GM23338 (cell line): ENCODE measurements around the gene RIPK1. TPM values are rescaled to one million over a fixed set of nuclear protein-coding genes. Genes with fewer than 3 reads are reported as not detected.
A peak's percentile ranks its signal among the peaks of the same experiment; 100 is the strongest.

Experiments
- ATAC-seq: fragments of 200-7000 bp; cut with Tn5 transposase; 3 replicates; pipeline ENCODE4 v1.9.1; 2020
- DNase-seq: peaks from one replicate; pipeline ENCODE4 v3.0.0-alpha.2; 2015; ENCODE audit warnings: low spot score
- H2AFZ ChIP-seq: fragments of 200-600 bp; sonication (generic); 2 replicates; pipeline ENCODE4 v1.8.0; 2016; ENCODE audit warnings: antibody characterized with exemption, mild to moderate bottlenecking, moderate library complexity
- H3F3A ChIP-seq: fragments of 200-600 bp; sonication (generic); replicated peaks from 2 replicates; pipeline ENCODE4 v1.8.0; 2017; ENCODE audit warnings: antibody characterized with exemption, mixed run types, low read depth
- H3K27ac ChIP-seq: fragments of 200-600 bp; sonication (generic); 2 replicates; pipeline ENCODE4 v1.6.1; 2016; ENCODE audit warnings: low read depth
- H3K27me3 ChIP-seq: fragments of 200-600 bp; sonication (generic); 2 replicates; pipeline ENCODE4 v1.8.0; 2016; ENCODE audit warnings: mild to moderate bottlenecking, mixed run types, moderate library complexity; ENCODE audit not compliant: insufficient read depth
- H3K36me3 ChIP-seq: fragments of 200-600 bp; sonication (generic); 2 replicates; pipeline ENCODE4 v1.8.0; 2016; ENCODE audit warnings: mild to moderate bottlenecking; ENCODE audit not compliant: insufficient read depth
- H3K4me1 ChIP-seq: fragments of 200-600 bp; sonication (generic); 2 replicates; pipeline ENCODE4 v1.8.0; 2016; ENCODE audit warnings: mild to moderate bottlenecking, moderate library complexity; ENCODE audit not compliant: insufficient read depth
- H3K4me2 ChIP-seq: fragments of 200-600 bp; sonication (generic); 2 replicates; pipeline ENCODE4 v1.7.1; 2017; ENCODE audit warnings: mixed run types
- H3K4me3 ChIP-seq: fragments of 200-600 bp; sonication (generic); 2 replicates; pipeline ENCODE4 v1.6.1; 2016; ENCODE audit warnings: mixed run types
- H3K79me2 ChIP-seq: fragments of 200-600 bp; sonication (generic); replicated peaks from 2 replicates; pipeline ENCODE4 v1.8.0; 2017; ENCODE audit warnings: mild to moderate bottlenecking; ENCODE audit not compliant: insufficient read depth
- H3K9me2 ChIP-seq: fragments of 200-600 bp; sonication (generic); 2 replicates; pipeline ENCODE4 v1.8.0; 2017; ENCODE audit not compliant: insufficient read depth
- H4K20me1 ChIP-seq: fragments of 200-600 bp; sonication (generic); replicated peaks from 2 replicates; pipeline ENCODE4 v1.8.0; 2017; ENCODE audit warnings: mild to moderate bottlenecking; ENCODE audit not compliant: insufficient read depth
- H3K27ac Mint-ChIP-seq: 2 replicates; pipeline ENCODE4 v1.8.0; 2020; ENCODE audit warnings: inconsistent platforms, mild to moderate bottlenecking, moderate library complexity, mixed read lengths
- H3K27me3 Mint-ChIP-seq: 3 replicates; pipeline ENCODE4 v1.8.0; 2022; ENCODE audit warnings: low read depth, mild to moderate bottlenecking, moderate library complexity, mixed read lengths, inconsistent platforms; ENCODE audit not compliant: insufficient read depth, poor library complexity
- H3K36me3 Mint-ChIP-seq: 3 replicates; pipeline ENCODE4 v1.8.0; 2021; ENCODE audit warnings: low read depth, mild to moderate bottlenecking, inconsistent platforms, moderate library complexity, mixed read lengths
- H3K4me1 Mint-ChIP-seq: 3 replicates; pipeline ENCODE4 v1.8.0; 2020; ENCODE audit warnings: mild to moderate bottlenecking, inconsistent platforms, mixed read lengths
- H3K4me3 Mint-ChIP-seq: 3 replicates; pipeline ENCODE4 v1.8.0; 2021; ENCODE audit warnings: moderate library complexity, mild to moderate bottlenecking, inconsistent platforms, mixed read lengths
- H3K9me3 Mint-ChIP-seq: 3 replicates; pipeline ENCODE4 v1.8.0; 2020; ENCODE audit warnings: moderate library complexity, mild to moderate bottlenecking, inconsistent platforms, mixed read lengths
- ETS1 ChIP-seq: IDR thresholded peaks from 2 replicates; pipeline ENCODE4 v1.6.1; 2016; ENCODE audit warnings: antibody characterized with exemption
- EZH2 ChIP-seq: fragments of 200-600 bp; sonication (generic); IDR thresholded peaks from one replicate; pipeline ENCODE4 v1.8.0; 2017; ENCODE audit warnings: antibody characterized with exemption, mild to moderate bottlenecking, low read depth; ENCODE audit not compliant: unreplicated experiment
- EZH2phosphoT487 ChIP-seq: fragments of 200-600 bp; sonication (generic); IDR thresholded peaks from one replicate; pipeline ENCODE4 v1.8.1; 2018; ENCODE audit warnings: antibody characterized with exemption; ENCODE audit not compliant: unreplicated experiment
- NANOG ChIP-seq: IDR thresholded peaks from 2 replicates; pipeline ENCODE4 v1.6.1; 2016; ENCODE audit warnings: antibody characterized with exemption, borderline replicate concordance
- REST ChIP-seq: IDR thresholded peaks from one replicate; pipeline ENCODE4 v1.6.1; 2018; ENCODE audit warnings: antibody characterized with exemption; ENCODE audit not compliant: unreplicated experiment
- STAT1 ChIP-seq: IDR thresholded peaks from one replicate; pipeline ENCODE4 v1.6.1; 2016; ENCODE audit warnings: antibody characterized with exemption; ENCODE audit not compliant: unreplicated experiment
- ZNF114 ChIP-seq: fragments of 250-450 bp; sonication (Bioruptor Pico); IDR thresholded peaks from 2 replicates; pipeline ENCODE4 v1.5.0; 2020; ENCODE audit warnings: mild to moderate bottlenecking, moderate library complexity
- ZNF331 ChIP-seq: fragments of 250-450 bp; sonication (Bioruptor Pico); IDR thresholded peaks from 2 replicates; pipeline ENCODE4 v1.5.0; 2020; ENCODE audit warnings: low read depth, mild to moderate bottlenecking, moderate library complexity
- ZNF462 ChIP-seq: fragments of 250-450 bp; sonication (Bioruptor Pico); IDR thresholded peaks from 2 replicates; pipeline ENCODE4 v1.5.0; 2020; ENCODE audit warnings: mild to moderate bottlenecking, moderate library complexity
- polyA plus RNA-seq: library from polyadenylated mRNA; unstranded; fragments of >200 nt; fragmentation: Nextera tagmentation; extraction: Ambion mirVana; gene quantifications from 2 replicates; pipeline ENCODE4 v1.2.1, GENCODE V29; 2016
- total RNA-seq: library from RNA; depleted of rRNA; stranded (reverse); fragments of >200 nt; shearing (Covaris generic); gene quantifications from 2 replicates; pipeline ENCODE4 v1.2.3, GENCODE V29; 2014
- TF ChIP-seq, protein P1 (sequence below), 2 experiments: fragments of 200-600 bp in 1 of 2; sonication (generic) in 1 of 2; conservative IDR thresholded peaks; 2 replicates each; pipeline versions ENCODE4 v1.5.1 to v1.6.1; 2016 to 2017; ENCODE audit warnings: antibody characterized with exemption in 2 of 2, low read depth in 2 of 2, mild to moderate bottlenecking in 2 of 2, moderate library complexity in 1 of 2

The RIPK1 gene
- total and polyA plus RNA-seq, 2 experiments from 2014 or later: 5.7 to 19.4 TPM

DNA sequence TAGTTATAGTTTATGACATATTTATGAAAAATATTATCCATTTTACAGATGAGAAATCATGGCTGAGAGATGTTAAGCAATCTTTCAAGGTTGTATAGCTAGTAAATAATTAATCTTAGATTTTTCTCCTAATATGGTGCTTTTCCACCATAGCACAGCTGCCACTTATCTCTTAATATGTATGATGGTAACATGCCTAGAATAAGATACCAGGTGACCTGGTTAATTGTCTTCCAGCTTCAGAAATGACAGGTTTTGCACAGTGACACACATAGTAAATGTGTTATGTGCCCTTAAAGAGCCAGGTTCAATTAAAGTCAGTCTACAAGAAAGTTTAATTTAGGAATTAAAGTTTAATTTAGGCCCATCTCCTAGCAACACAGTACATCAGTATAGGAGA, 74.2 kb downstream of the RIPK1 start (continued):
- TF ChIP-seq REST (no peak), ZNF331 (CRISPR knock-in tag) (no peak), EZH2phosphoT487 (no peak), EZH2 (no peak), STAT1 (no peak), ZNF114 (no peak)
- TF ChIP-seq, protein P1, sequence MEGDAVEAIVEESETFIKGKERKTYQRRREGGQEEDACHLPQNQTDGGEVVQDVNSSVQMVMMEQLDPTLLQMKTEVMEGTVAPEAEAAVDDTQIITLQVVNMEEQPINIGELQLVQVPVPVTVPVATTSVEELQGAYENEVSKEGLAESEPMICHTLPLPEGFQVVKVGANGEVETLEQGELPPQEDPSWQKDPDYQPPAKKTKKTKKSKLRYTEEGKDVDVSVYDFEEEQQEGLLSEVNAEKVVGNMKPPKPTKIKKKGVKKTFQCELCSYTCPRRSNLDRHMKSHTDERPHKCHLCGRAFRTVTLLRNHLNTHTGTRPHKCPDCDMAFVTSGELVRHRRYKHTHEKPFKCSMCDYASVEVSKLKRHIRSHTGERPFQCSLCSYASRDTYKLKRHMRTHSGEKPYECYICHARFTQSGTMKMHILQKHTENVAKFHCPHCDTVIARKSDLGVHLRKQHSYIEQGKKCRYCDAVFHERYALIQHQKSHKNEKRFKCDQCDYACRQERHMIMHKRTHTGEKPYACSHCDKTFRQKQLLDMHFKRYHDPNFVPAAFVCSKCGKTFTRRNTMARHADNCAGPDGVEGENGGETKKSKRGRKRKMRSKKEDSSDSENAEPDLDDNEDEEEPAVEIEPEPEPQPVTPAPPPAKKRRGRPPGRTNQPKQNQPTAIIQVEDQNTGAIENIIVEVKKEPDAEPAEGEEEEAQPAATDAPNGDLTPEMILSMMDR (conservative IDR thresholded peaks at IDR 0.05; ENCODE audit: low read depth in 2 of 2): no peak

GRCh38 chr6:3143158-3143557, 74.9 kb downstream of the RIPK1 start:
- H3K4me1 ChIP-seq: peaks cover 15% of the 10 kb centered on the region
- H3K36me3 ChIP-seq: peaks cover 17% of the 10 kb centered on the region
- H3F3A ChIP-seq: peaks cover 18% of the 10 kb centered on the region; the same call in 1 of the 2 replicates
- no peak overlapping the region for H3K4me2 ChIP-seq
- H3K27ac Mint-ChIP-seq: peak overlapping the region; percentile 89
- H2AFZ ChIP-seq: no peak overlapping the region
- H3K4me3 Mint-ChIP-seq: no peak overlapping the region; the same call in 2 of the 3 replicates
- peak overlapping the region; percentile 72 for H3K27ac ChIP-seq
- peaks cover 9% of the 10 kb centered on the region for H3K9me3 Mint-ChIP-seq
- no peaks in the 10 kb centered on the region for H3K27me3 ChIP-seq
- no peaks in the 10 kb centered on the region for H3K9me2 ChIP-seq
- H4K20me1 ChIP-seq: no peaks in the 10 kb centered on the region
- peaks cover 14% of the 10 kb centered on the region for H3K27me3 Mint-ChIP-seq
- ATAC-seq (peak; percentile 56), DNase-seq (no peak)
- H3K36me3 Mint-ChIP-seq: peaks cover 76% of the 10 kb centered on the region
- no peaks in the 10 kb centered on the region; the same call in 1 of the 2 replicates for H3K79me2 ChIP-seq
- H3K4me1 Mint-ChIP-seq: peaks cover 20% of the 10 kb centered on the region
- H3K4me3 ChIP-seq: no peak overlapping the region
- TF ChIP-seq EZH2: no peak
- no peak for TF ChIP-seq ZNF462
- TF ChIP-seq NANOG: no peak
- TF ChIP-seq, protein P1 (conservative IDR thresholded peaks at IDR 0.05; ENCODE audit: low read depth in 2 of 2): no peak
- no peak for TF ChIP-seq ETS1
- no peak for TF ChIP-seq EZH2phosphoT487
